ENCODE measurements around the gene CHID1. TPM values are rescaled to one million over a fixed set of nuclear protein-coding genes. Genes with fewer than 3 reads are reported as not detected.

CHID1 gene
- total and polyA plus RNA-seq, 9 of the 15 experiments (the other 6 are each of a cell fraction or from before 2014, with no cell fraction given): 15.1 to 108 (median 39.8) TPM

GRCh38 chr11:842370-843002 is 68.1 kb downstream of the CHID1 start, which contains the start of the genes POLR2L and TSPAN4 (continued):
- TF ChIP-seq PRDM10 (IDR thresholded peaks at IDR 0.05; ENCODE audit: partially characterized antibody) (peak; percentile 99), AFF4 (CRISPR knock-in tag; IDR thresholded peaks at IDR 0.05) (no peak), MAFK (IDR thresholded peaks at IDR 0.05; ENCODE audit: low read length) (no peak), HDAC1 (IDR thresholded peaks at IDR 0.05) (peak; percentile 13 to 88; a peak in 2 of 4 replicates), L3MBTL2 (IDR thresholded peaks at IDR 0.05) (peak; percentile 57), PHF8 (IDR thresholded peaks at IDR 0.05; ENCODE audit: borderline replicate concordance, low read length) (peak; percentile 87; the same call in 1 of the 2 replicates), SIN3A (IDR thresholded peaks at IDR 0.05; ENCODE audit: borderline replicate concordance in 2 of 2, control insufficient read depth in 1 of 2, low read depth in 2 of 2, low read length in 2 of 2) (peak; percentile 91 to 99; a peak in 3 of 4 replicates), CXXC5 (CRISPR knock-in tag; IDR thresholded peaks at IDR 0.05) (peak; percentile 98), ZBTB2 (IDR thresholded peaks at IDR 0.05) (no peak), HDAC3 (IDR thresholded peaks at IDR 0.05; ENCODE audit: borderline replicate concordance, partially characterized antibody) (no peak), HMG20A (CRISPR knock-in tag; conservative IDR thresholded peaks at IDR 0.05) (no peak), POLR2AphosphoS5 (IDR thresholded peaks at IDR 0.05; ENCODE audit: control insufficient read depth, insufficient read depth, low read depth, low read length) (peak; percentile 86), NCOR1 (IDR thresholded peaks at IDR 0.05) (0 out of 2 replicates have a peak, but pooled peaks have one; percentile 18), SIX5 (IDR thresholded peaks at IDR 0.05; ENCODE audit: borderline replicate concordance in 1 of 2, insufficient read depth in 1 of 2, low read depth in 1 of 2, low read length in 2 of 2) (peak in 1 of 2 experiments; percentile 52; a peak in 2 of 4 replicates)
- TF ChIP-seq, protein P1, sequence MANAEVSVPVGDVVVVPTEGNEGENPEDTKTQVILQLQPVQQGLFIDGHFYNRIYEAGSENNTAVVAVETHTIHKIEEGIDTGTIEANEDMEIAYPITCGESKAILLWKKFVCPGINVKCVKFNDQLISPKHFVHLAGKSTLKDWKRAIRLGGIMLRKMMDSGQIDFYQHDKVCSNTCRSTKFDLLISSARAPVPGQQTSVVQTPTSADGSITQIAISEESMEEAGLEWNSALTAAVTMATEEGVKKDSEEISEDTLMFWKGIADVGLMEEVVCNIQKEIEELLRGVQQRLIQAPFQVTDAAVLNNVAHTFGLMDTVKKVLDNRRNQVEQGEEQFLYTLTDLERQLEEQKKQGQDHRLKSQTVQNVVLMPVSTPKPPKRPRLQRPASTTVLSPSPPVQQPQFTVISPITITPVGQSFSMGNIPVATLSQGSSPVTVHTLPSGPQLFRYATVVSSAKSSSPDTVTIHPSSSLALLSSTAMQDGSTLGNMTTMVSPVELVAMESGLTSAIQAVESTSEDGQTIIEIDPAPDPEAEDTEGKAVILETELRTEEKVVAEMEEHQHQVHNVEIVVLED (CRISPR knock-in tag; IDR thresholded peaks at IDR 0.05): peak; percentile 58
